GM20000 (cell line): ENCODE measurements around the gene GM2A.
A peak's percentile ranks its signal among the peaks of the same experiment; 100 is the strongest.
"Not testable (repeated sequence)": the region's sequence is repeated elsewhere in the genome, so short reads cannot be mapped to it uniquely, and the experiment has no call there.

Source experiments
- DNase-seq: peaks from one replicate; pipeline ENCODE4 v3.0.0; 2012; ENCODE audit warnings: low spot score
- TF ChIP-seq, protein P1 (sequence below): IDR thresholded peaks from 2 replicates; pipeline ENCODE4 v1.5.1; 2012; ENCODE audit warnings: mild to moderate bottlenecking, control low read depth; ENCODE audit errors: extremely low read depth, missing control alignments

GM2A gene

DNA sequence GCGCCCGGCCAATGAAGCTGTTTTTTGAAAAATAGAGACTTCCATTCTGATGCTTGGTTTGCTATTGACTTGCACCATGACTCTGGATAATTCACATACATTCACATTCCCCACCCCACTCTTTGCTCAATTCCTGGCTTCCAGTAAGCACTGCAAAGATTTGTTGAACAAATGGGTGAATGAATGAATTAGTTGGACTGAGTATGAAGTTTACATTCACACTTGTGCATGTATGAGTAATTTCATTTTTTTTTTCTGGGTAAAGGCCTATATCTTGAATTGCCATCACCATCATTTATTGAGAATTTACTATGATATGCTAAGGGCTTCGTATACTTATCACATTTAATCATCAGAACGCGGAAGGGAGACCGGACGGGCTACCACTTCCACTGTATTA lies 15.3 kb upstream of the GM2A start:
- TF ChIP-seq, protein P1, sequence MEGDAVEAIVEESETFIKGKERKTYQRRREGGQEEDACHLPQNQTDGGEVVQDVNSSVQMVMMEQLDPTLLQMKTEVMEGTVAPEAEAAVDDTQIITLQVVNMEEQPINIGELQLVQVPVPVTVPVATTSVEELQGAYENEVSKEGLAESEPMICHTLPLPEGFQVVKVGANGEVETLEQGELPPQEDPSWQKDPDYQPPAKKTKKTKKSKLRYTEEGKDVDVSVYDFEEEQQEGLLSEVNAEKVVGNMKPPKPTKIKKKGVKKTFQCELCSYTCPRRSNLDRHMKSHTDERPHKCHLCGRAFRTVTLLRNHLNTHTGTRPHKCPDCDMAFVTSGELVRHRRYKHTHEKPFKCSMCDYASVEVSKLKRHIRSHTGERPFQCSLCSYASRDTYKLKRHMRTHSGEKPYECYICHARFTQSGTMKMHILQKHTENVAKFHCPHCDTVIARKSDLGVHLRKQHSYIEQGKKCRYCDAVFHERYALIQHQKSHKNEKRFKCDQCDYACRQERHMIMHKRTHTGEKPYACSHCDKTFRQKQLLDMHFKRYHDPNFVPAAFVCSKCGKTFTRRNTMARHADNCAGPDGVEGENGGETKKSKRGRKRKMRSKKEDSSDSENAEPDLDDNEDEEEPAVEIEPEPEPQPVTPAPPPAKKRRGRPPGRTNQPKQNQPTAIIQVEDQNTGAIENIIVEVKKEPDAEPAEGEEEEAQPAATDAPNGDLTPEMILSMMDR = no peak
- DNase-seq = no peak

DNA sequence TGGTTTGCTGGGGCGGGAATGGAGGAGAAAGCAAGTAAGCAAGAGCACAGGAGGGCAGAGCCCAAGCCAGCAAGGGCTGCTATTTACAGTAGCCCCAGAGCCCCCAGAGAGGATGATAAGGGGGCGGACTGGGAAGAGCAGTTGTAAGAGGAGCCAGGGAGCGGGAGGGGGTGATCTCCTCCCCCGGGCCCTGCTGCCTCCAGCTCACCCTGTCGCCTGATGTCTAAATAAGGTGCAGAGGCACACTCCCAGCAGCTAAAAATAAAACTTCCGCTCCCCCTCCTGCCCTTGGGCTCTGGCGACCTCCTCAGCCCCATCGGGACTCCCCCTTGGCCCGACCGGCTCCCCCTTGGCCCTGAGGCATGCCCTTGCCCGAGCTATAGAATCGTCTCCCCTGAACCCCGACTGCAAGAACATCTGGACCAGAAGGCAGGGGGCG lies 14.7 kb upstream of the GM2A start:
- TF ChIP-seq, protein P1 = no peak

GRCh38 chr5:151239237-151239861 lies 13.6 kb upstream of the GM2A start:
- TF ChIP-seq, protein P1 = peak; percentile 77
- no peak for DNase-seq

More for the DNA sequence above, 14.7 kb upstream of the GM2A start:
- peak; percentile 54 for DNase-seq

DNA sequence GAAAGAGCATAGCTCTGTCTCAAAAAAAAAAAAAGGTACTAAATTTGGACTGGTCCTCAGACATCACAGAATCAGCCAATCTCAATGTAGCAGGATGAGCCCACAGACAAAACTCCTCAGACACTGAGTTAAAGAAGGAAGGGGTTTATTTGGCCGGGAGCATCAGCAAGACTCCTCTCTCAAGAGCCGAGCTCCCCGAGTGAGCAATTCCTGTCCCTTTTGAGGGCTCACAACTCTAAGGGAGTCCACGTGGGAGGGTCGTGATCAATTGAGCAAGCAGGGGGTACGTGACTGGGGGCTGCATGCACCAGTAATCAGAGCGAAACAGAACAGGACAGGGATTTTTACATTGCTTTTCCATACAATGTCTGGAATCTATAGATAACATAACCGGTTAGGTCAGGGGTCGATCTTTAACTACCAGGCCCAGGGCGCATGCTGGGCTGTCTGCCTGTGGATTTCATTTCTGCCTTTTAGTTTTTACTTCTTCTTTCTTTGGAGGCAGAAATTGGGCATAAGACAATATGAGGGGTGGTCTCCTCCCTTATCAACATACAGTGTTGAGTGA lies 12.6 kb upstream of the GM2A start:
- not testable (repeated sequence) for DNase-seq

DNA sequence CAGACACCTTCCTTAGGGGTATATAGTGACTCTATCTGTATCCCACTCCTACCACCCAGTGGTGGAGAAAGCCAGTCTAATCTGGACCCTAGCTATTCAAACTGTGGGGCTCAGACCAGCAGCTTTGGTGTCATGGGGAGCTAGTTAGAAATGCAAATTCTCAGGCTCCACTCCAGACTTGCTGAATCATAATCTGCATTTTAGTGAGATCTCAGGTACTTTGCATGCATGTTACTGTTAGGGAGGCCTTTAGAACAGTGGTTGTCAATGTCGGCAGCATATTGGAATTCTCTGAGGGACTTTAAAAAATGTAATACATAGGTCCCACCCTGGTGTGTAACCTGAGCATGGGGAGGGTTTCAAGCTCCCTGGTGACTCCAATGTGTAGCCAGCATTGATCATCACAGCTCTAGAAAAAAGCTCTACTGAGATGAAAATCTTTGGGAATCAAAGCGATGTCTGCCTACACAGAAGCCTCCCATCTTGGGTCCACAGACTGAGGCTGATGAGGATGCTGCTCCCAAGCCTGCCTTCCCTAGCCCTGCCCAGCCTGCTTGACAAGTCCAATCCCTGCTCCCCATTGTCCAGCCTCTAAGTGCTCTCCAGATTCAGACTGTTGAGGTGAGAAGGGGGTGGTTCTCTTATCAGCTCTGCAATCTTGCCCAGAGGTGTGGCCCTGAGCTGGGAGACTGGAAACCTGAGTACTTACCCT lies 11.9 kb upstream of the GM2A start:
- TF ChIP-seq, protein P1 = no peak
- DNase-seq = no peak

DNA sequence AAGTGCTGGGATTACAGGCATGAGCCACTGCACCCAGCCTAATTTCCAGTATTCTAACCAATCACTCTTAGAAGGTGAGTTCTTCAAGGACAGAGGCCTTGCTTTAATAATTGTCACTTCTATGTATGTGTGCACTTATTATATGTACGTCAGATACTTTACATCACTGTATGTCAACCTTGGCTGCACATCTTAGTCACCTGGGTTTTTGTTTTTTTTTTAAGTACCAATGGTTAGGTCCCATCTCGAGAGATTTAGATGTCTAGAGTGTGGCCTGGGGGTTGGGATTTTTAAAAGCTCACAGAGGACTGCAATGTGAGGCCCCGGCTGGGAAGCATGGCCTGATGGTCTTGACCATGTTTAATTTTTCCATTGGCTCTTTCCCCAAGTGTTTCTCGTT lies 9.9 kb upstream of the GM2A start:
- TF ChIP-seq, protein P1 = no peak
- DNase-seq = no peak

DNA sequence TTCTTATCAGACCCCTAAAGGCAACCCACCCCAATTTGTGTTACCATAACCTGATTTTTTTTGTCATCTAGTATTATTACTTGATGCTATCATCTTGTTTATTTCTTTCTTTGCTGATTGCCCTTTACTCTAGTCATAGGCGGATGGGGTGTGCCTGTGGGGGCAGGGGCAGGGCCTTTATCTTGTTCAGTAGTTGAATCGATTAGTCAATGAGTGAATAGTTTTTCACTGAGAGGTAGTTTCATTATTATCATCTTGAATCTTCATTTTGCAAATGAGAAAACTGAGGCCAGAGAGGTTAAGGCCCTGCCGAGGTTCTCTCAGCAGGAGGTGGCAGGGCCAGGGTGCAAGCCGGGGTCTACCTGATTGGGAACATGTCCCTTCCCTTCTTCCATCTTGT lies 9.4 kb upstream of the GM2A start:
- TF ChIP-seq, protein P1 = no peak
- no peak for DNase-seq
